ENCODE measurements around the gene AMN1. TPM values are rescaled to one million over a fixed set of nuclear protein-coding genes. Genes with fewer than 3 reads are reported as not detected.

Gene AMN1
- total RNA-seq, 1 donor from 2014 or later, result 3.9 TPM

- H3K9ac ChIP-seq (ENCODE audit: low read length), result no peak overlapping the region
- H3K9me3 Mint-ChIP-seq (ENCODE audit: unreplicated experiment), result no peaks in the 10 kb centered on the region
- H2AFZ ChIP-seq (ENCODE audit: low read depth, low read length), result no peak overlapping the region
- H3K36me3 Mint-ChIP-seq (ENCODE audit: low read depth, unreplicated experiment), result no peaks in the 10 kb centered on the region
- no peak overlapping the region for H3K4me3 ChIP-seq (ENCODE audit: insufficient read depth, low read depth, low read length)
- peaks cover 5% of the 10 kb centered on the region for H3K27me3 Mint-ChIP-seq (ENCODE audit: low read depth, unreplicated experiment)
- no peaks in the 10 kb centered on the region for H3K36me3 ChIP-seq (ENCODE audit: insufficient read depth, low read length)
- H3K4me2 ChIP-seq (ENCODE audit: low read length), result no peak overlapping the region
- H3K4me3 Mint-ChIP-seq (ENCODE audit: unreplicated experiment), result no peak overlapping the region
- H3K27ac Mint-ChIP-seq (ENCODE audit: unreplicated experiment), result no peak overlapping the region
- H3K9me3 ChIP-seq (ENCODE audit: insufficient read depth, low read depth, low read length), result no peaks in the 10 kb centered on the region
- H3K79me2 ChIP-seq (ENCODE audit: insufficient read depth, low read length), result no peaks in the 10 kb centered on the region
- TF ChIP-seq EZH2 (IDR thresholded peaks at IDR 0.05; ENCODE audit: insufficient read depth, low read length), result no peak
- TF ChIP-seq CTCF (IDR thresholded peaks at IDR 0.05; ENCODE audit: insufficient read depth, low read depth, low read length), result no peak
- no peak for DNase-seq (ENCODE audit: low read depth)
- no peaks in the 10 kb centered on the region for H3K27me3 ChIP-seq (ENCODE audit: insufficient read depth, low read length)
- FAIRE-seq, result no peak
- H3K4me1 Mint-ChIP-seq (ENCODE audit: low read depth, unreplicated experiment), result no peaks in the 10 kb centered on the region
- H3K4me1 ChIP-seq (ENCODE audit: insufficient read depth, low read length), result peaks cover 8% of the 10 kb centered on the region
- H3K27ac ChIP-seq (ENCODE audit: low read depth, low read length), result no peak overlapping the region
- no peaks in the 10 kb centered on the region for H4K20me1 ChIP-seq (ENCODE audit: insufficient read depth, low read length)
Measured at GRCh38 chr12:31627456-31628054, 101.3 kb downstream of the AMN1 start.

GRCh38 chr12:31626270-31626995 lies 102.4 kb downstream of the AMN1 start:
- no peak for TF ChIP-seq EZH2 (IDR thresholded peaks at IDR 0.05; ENCODE audit: insufficient read depth, low read length)
- no peak for TF ChIP-seq CTCF (IDR thresholded peaks at IDR 0.05; ENCODE audit: insufficient read depth, low read depth, low read length)
- no peak overlapping the region for H3K4me3 Mint-ChIP-seq (ENCODE audit: unreplicated experiment)
- FAIRE-seq (no peak), DNase-seq (ENCODE audit: low read depth) (no peak)
- Histone ChIP-seq H3K36me3 (ENCODE audit: insufficient read depth, low read length) (no peaks in the 10 kb centered on the region), H3K9me3 (ENCODE audit: insufficient read depth, low read depth, low read length) (no peaks in the 10 kb centered on the region), H4K20me1 (ENCODE audit: insufficient read depth, low read length) (no peaks in the 10 kb centered on the region), H3K27ac (ENCODE audit: low read depth, low read length) (no peak overlapping the region), H3K9ac (ENCODE audit: low read length) (no peak overlapping the region), H3K79me2 (ENCODE audit: insufficient read depth, low read length) (no peaks in the 10 kb centered on the region), H3K4me1 (ENCODE audit: insufficient read depth, low read length) (peaks cover 8% of the 10 kb centered on the region), H3K4me3 (ENCODE audit: insufficient read depth, low read depth, low read length) (no peak overlapping the region), H3K27me3 (ENCODE audit: insufficient read depth, low read length) (no peaks in the 10 kb centered on the region), H3K4me2 (ENCODE audit: low read length) (no peak overlapping the region), H2AFZ (ENCODE audit: low read depth, low read length) (no peak overlapping the region)
- no peaks in the 10 kb centered on the region for H3K9me3 Mint-ChIP-seq (ENCODE audit: unreplicated experiment)
- H3K36me3 Mint-ChIP-seq (ENCODE audit: low read depth, unreplicated experiment), result no peaks in the 10 kb centered on the region
- H3K27ac Mint-ChIP-seq (ENCODE audit: unreplicated experiment), result no peak overlapping the region
- H3K4me1 Mint-ChIP-seq (ENCODE audit: low read depth, unreplicated experiment), result no peaks in the 10 kb centered on the region
- H3K27me3 Mint-ChIP-seq (ENCODE audit: low read depth, unreplicated experiment), result peaks cover 5% of the 10 kb centered on the region

GRCh38 chr12:31622038-31622437 lies 106.8 kb downstream of the AMN1 start:
- H4K20me1 ChIP-seq (ENCODE audit: insufficient read depth, low read length), result no peaks in the 10 kb centered on the region
- H3K36me3 ChIP-seq (ENCODE audit: insufficient read depth, low read length), result no peaks in the 10 kb centered on the region
- TF ChIP-seq EZH2 (IDR thresholded peaks at IDR 0.05; ENCODE audit: insufficient read depth, low read length), result no peak
- no peak for TF ChIP-seq CTCF (IDR thresholded peaks at IDR 0.05; ENCODE audit: insufficient read depth, low read depth, low read length)
- no peaks in the 10 kb centered on the region for H3K36me3 Mint-ChIP-seq (ENCODE audit: low read depth, unreplicated experiment)
- no peaks in the 10 kb centered on the region for H3K4me1 ChIP-seq (ENCODE audit: insufficient read depth, low read length)
- H3K27ac Mint-ChIP-seq (ENCODE audit: unreplicated experiment), result peak overlapping the region; percentile 26
- no peak overlapping the region for H3K4me3 ChIP-seq (ENCODE audit: insufficient read depth, low read depth, low read length)
- FAIRE-seq (no peak), DNase-seq (ENCODE audit: low read depth) (no peak)
- no peak overlapping the region for H3K4me3 Mint-ChIP-seq (ENCODE audit: unreplicated experiment)
- no peak overlapping the region for H3K9ac ChIP-seq (ENCODE audit: low read length)
- H2AFZ ChIP-seq (ENCODE audit: low read depth, low read length), result no peak overlapping the region
- no peaks in the 10 kb centered on the region for H3K9me3 Mint-ChIP-seq (ENCODE audit: unreplicated experiment)
- H3K4me2 ChIP-seq (ENCODE audit: low read length), result no peak overlapping the region
- H3K9me3 ChIP-seq (ENCODE audit: insufficient read depth, low read depth, low read length), result no peaks in the 10 kb centered on the region
- no peak overlapping the region for H3K27ac ChIP-seq (ENCODE audit: low read depth, low read length)
- H3K79me2 ChIP-seq (ENCODE audit: insufficient read depth, low read length), result no peaks in the 10 kb centered on the region
- H3K4me1 Mint-ChIP-seq (ENCODE audit: low read depth, unreplicated experiment), result peaks cover 6% of the 10 kb centered on the region
- no peaks in the 10 kb centered on the region for H3K27me3 Mint-ChIP-seq (ENCODE audit: low read depth, unreplicated experiment)
- no peaks in the 10 kb centered on the region for H3K27me3 ChIP-seq (ENCODE audit: insufficient read depth, low read length)
